Measurements from ENCODE around the gene GLIPR1L1. TPM values are rescaled to one million over a fixed set of nuclear protein-coding genes. Genes with fewer than 3 reads are reported as not detected.

GLIPR1L1 gene
- total RNA-seq, 2 experiments from 2014 or later, result not detected

DNA sequence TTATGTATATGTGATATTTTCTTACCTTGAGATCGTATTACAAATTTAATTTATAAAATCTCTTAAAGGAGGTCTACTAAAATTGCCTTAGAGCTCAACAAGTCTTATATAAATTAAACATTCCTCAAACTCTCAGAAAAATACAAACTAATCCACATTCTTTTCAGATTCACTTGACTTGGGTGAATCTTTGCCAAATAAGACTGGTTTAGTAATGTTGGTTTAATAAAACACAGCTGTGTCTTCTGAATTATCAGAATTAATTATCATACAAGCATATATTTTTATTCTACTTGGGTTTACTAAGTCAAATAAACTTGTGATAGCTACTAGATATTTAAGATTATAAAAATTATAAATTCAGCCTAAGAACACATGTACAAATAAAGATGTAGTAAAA is 69.8 kb downstream of the GLIPR1L1 start:
- no peaks in the 10 kb centered on the region for H3K4me1 Mint-ChIP-seq (ENCODE audit: low read depth)
- Histone ChIP-seq H3K36me3 (ENCODE audit: insufficient read depth, low read length) (no peaks in the 10 kb centered on the region), H3K4me1 (ENCODE audit: insufficient read depth, low read length) (no peaks in the 10 kb centered on the region), H3K9me3 (ENCODE audit: control insufficient read depth in 1 of 2, insufficient read depth in 1 of 2, low read length in 2 of 2) (no peaks in the 10 kb centered on the region), H3K27ac (ENCODE audit: low read depth in 1 of 2, low read length in 2 of 2) (no peak overlapping the region), H3K4me3 (ENCODE audit: low read length) (no peak overlapping the region), H3K27me3 (ENCODE audit: control insufficient read depth in 1 of 2, insufficient read depth in 2 of 2, low read length in 2 of 2) (no peaks in the 10 kb centered on the region)
- DNase-seq (no peak), ATAC-seq (ENCODE audit: poor library complexity) (no peak)
- ChIA-PET POLR2A (interaction anchor here (1.7 kb wide), 1 partner anchor 13 kb away, joined by 5 read pairs; the partner anchor contains the start of gene GLIPR1L2), CTCF (interaction anchor here (1.2 kb wide), 1 partner anchor 13 kb away, joined by 3 read pairs; no protein-coding TSS in a partner anchor)
- no peaks in the 10 kb centered on the region for H3K9me3 Mint-ChIP-seq
- no peak overlapping the region for H3K27ac Mint-ChIP-seq
- H3K4me3 Mint-ChIP-seq, result no peak overlapping the region
- intact Hi-C loops (cut with DNase I, micrococcal nuclease), result no loop called here
- no peaks in the 10 kb centered on the region for H3K36me3 Mint-ChIP-seq (ENCODE audit: low read depth)
- H3K27me3 Mint-ChIP-seq, result no peaks in the 10 kb centered on the region
- TF ChIP-seq, protein P1, sequence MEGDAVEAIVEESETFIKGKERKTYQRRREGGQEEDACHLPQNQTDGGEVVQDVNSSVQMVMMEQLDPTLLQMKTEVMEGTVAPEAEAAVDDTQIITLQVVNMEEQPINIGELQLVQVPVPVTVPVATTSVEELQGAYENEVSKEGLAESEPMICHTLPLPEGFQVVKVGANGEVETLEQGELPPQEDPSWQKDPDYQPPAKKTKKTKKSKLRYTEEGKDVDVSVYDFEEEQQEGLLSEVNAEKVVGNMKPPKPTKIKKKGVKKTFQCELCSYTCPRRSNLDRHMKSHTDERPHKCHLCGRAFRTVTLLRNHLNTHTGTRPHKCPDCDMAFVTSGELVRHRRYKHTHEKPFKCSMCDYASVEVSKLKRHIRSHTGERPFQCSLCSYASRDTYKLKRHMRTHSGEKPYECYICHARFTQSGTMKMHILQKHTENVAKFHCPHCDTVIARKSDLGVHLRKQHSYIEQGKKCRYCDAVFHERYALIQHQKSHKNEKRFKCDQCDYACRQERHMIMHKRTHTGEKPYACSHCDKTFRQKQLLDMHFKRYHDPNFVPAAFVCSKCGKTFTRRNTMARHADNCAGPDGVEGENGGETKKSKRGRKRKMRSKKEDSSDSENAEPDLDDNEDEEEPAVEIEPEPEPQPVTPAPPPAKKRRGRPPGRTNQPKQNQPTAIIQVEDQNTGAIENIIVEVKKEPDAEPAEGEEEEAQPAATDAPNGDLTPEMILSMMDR (IDR thresholded peaks at IDR 0.05), result no peak

DNA sequence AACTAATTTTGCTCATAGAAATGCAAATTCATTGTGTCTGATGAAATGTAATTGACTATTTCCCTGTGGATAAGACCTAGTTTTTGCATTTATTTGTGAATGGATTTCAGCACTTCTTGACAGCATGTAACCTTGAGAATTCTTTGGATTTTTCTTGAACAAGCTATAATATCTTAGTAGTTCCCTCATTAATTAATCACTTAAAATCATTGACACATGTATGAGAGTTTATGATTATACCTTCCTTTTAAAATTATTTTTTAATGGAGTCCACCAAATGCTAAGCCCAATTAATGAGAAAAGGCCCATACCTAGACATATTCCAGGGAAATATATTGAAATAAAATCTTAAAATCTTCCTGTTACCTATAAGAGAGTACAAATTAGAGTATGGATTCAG is 73.2 kb downstream of the GLIPR1L1 start:
- no peaks in the 10 kb centered on the region for H3K4me1 ChIP-seq (ENCODE audit: insufficient read depth, low read length)
- intact Hi-C loops (cut with DNase I, micrococcal nuclease), result no loop called here
- no peak overlapping the region for H3K4me3 ChIP-seq (ENCODE audit: low read length)
- ChIA-PET POLR2A (no interaction called here), CTCF (no interaction called here)
- ATAC-seq (ENCODE audit: poor library complexity) (no peak), DNase-seq (no peak)
- H3K9me3 ChIP-seq (ENCODE audit: control insufficient read depth in 1 of 2, insufficient read depth in 1 of 2, low read length in 2 of 2), result no peaks in the 10 kb centered on the region
- no peak overlapping the region for H3K27ac Mint-ChIP-seq
- no peaks in the 10 kb centered on the region for H3K36me3 Mint-ChIP-seq (ENCODE audit: low read depth)
- no peak overlapping the region for H3K27ac ChIP-seq (ENCODE audit: low read depth in 1 of 2, low read length in 2 of 2)
- no peaks in the 10 kb centered on the region for H3K27me3 Mint-ChIP-seq
- H3K9me3 Mint-ChIP-seq, result no peaks in the 10 kb centered on the region
- TF ChIP-seq, protein P1 (IDR thresholded peaks at IDR 0.05), result no peak
- H3K4me3 Mint-ChIP-seq, result no peak overlapping the region
- no peaks in the 10 kb centered on the region for H3K4me1 Mint-ChIP-seq (ENCODE audit: low read depth)
- no peaks in the 10 kb centered on the region for H3K36me3 ChIP-seq (ENCODE audit: insufficient read depth, low read length)
- H3K27me3 ChIP-seq (ENCODE audit: control insufficient read depth in 1 of 2, insufficient read depth in 2 of 2, low read length in 2 of 2), result no peaks in the 10 kb centered on the region

DNA sequence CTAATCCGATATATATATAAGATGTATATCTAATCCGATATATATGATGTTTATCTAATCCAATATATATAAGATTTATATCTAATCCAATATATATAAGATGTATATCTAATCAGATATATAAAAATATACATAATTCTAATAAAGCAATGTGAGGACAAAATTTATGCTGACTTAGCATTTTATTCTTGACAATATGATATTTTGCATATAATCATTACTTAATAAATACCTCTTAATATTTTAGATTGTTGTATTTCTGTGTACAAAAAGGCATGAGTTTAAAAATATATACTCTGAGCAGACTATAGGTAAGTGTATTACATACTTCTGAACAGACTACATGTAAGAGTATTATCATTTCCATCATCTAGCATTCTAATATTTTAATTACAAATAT is 75.4 kb downstream of the GLIPR1L1 start:
- H3K4me3 Mint-ChIP-seq, result no peak overlapping the region
- no peaks in the 10 kb centered on the region for H3K36me3 Mint-ChIP-seq (ENCODE audit: low read depth)
- Histone ChIP-seq H3K36me3 (ENCODE audit: insufficient read depth, low read length) (no peaks in the 10 kb centered on the region), H3K4me3 (ENCODE audit: low read length) (no peak overlapping the region), H3K27ac (ENCODE audit: low read depth in 1 of 2, low read length in 2 of 2) (no peak overlapping the region), H3K9me3 (ENCODE audit: control insufficient read depth in 1 of 2, insufficient read depth in 1 of 2, low read length in 2 of 2) (no peaks in the 10 kb centered on the region), H3K4me1 (ENCODE audit: insufficient read depth, low read length) (no peaks in the 10 kb centered on the region), H3K27me3 (ENCODE audit: control insufficient read depth in 1 of 2, insufficient read depth in 2 of 2, low read length in 2 of 2) (no peaks in the 10 kb centered on the region)
- H3K4me1 Mint-ChIP-seq (ENCODE audit: low read depth), result no peaks in the 10 kb centered on the region
- DNase-seq, result no peak
- H3K27ac Mint-ChIP-seq, result no peak overlapping the region
- ATAC-seq (ENCODE audit: poor library complexity), result no peak
- ChIA-PET CTCF (no interaction called here), POLR2A (no interaction called here)
- no peaks in the 10 kb centered on the region for H3K27me3 Mint-ChIP-seq
- intact Hi-C loops (cut with DNase I, micrococcal nuclease), result no loop called here
- H3K9me3 Mint-ChIP-seq, result no peaks in the 10 kb centered on the region
- TF ChIP-seq, protein P1 (IDR thresholded peaks at IDR 0.05), result no peak
